ENCODE results near the gene PMPCB. TPM values are rescaled to one million over a fixed set of nuclear protein-coding genes. Genes with fewer than 3 reads are reported as not detected.

The PMPCB gene
- polyA plus RNA-seq, 1 donor from 2014 or later, result 130 TPM

GRCh38 chr7:103343758-103344452, 46.7 kb downstream of the PMPCB start:
- no peaks in the 10 kb centered on the region for H4K20me1 ChIP-seq (ENCODE audit: insufficient read depth)
- peak overlapping the region; percentile 95 for H3K4me2 ChIP-seq (ENCODE audit: low read length)
- H3K9me3 ChIP-seq (ENCODE audit: low read length), result no peaks in the 10 kb centered on the region
- no peaks in the 10 kb centered on the region for H3K36me3 ChIP-seq (ENCODE audit: insufficient read depth, low read length)
- no peaks in the 10 kb centered on the region for H3K27me3 ChIP-seq (ENCODE audit: insufficient read depth, low read depth, low read length)
- H3K9me2 ChIP-seq (ENCODE audit: insufficient read depth, low read length), result no peaks in the 10 kb centered on the region
- H3K9ac ChIP-seq (ENCODE audit: low read length), result peak overlapping the region; percentile 76
- TF ChIP-seq TAF1 (IDR thresholded peaks at IDR 0.05; ENCODE audit: low read depth) (no peak), EZH2 (IDR thresholded peaks at IDR 0.05; ENCODE audit: borderline replicate concordance, insufficient read depth, low read length, poor library complexity, severe bottlenecking) (no peak), POLR2AphosphoS5 (IDR thresholded peaks at IDR 0.05) (no peak), CTCF (IDR thresholded peaks at IDR 0.05; ENCODE audit: poor library complexity, severe bottlenecking) (no peak), MXI1 (conservative IDR thresholded peaks at IDR 0.05; ENCODE audit: poor library complexity, severe bottlenecking) (no peak), RAD21 (conservative IDR thresholded peaks at IDR 0.05) (no peak), SMC3 (conservative IDR thresholded peaks at IDR 0.05; ENCODE audit: poor library complexity) (no peak), EP300 (conservative IDR thresholded peaks at IDR 0.05; ENCODE audit: poor library complexity, severe bottlenecking) (no peak), REST (IDR thresholded peaks at IDR 0.05; ENCODE audit: borderline replicate concordance) (no peak)
- peak overlapping the region; percentile 59 for H2AFZ ChIP-seq (ENCODE audit: low read depth, low read length)
- peak overlapping the region; percentile 97 for H3K4me3 ChIP-seq (ENCODE audit: low read length)
- H3K79me2 ChIP-seq (replicated peaks; ENCODE audit: insufficient read depth, low read length), result peaks cover 40% of the 10 kb centered on the region
- H3K27ac ChIP-seq (ENCODE audit: low read length), result peak overlapping the region; percentile 65
- no peaks in the 10 kb centered on the region for H3F3A ChIP-seq (ENCODE audit: insufficient read depth, low read length, poor library complexity, severe bottlenecking)

GRCh38 chr7:103344453-103345149, 47.4 kb downstream of the PMPCB start, which contains the start of gene DNAJC2:
Gene DNAJC2 (minus strand): TSS chr7:103344767. CDS start chr7:103344622, 145 bp downstream.
- H3K9me2 ChIP-seq (ENCODE audit: insufficient read depth, low read length), result no peaks in the 10 kb centered on the region
- H3K27ac ChIP-seq (ENCODE audit: low read length), result peak within 1 kb of the TSS; percentile 65
- no peak for TF ChIP-seq SMC3 (conservative IDR thresholded peaks at IDR 0.05; ENCODE audit: poor library complexity)
- TF ChIP-seq EP300 (conservative IDR thresholded peaks at IDR 0.05; ENCODE audit: poor library complexity, severe bottlenecking), result peak; percentile 44
- peak; percentile 82 for TF ChIP-seq POLR2AphosphoS5 (IDR thresholded peaks at IDR 0.05)
- TF ChIP-seq CTCF (IDR thresholded peaks at IDR 0.05; ENCODE audit: poor library complexity, severe bottlenecking), result no peak
- no peak for TF ChIP-seq EZH2 (IDR thresholded peaks at IDR 0.05; ENCODE audit: borderline replicate concordance, insufficient read depth, low read length, poor library complexity, severe bottlenecking)
- TF ChIP-seq MXI1 (conservative IDR thresholded peaks at IDR 0.05; ENCODE audit: poor library complexity, severe bottlenecking), result peak; percentile 95
- TF ChIP-seq REST (IDR thresholded peaks at IDR 0.05; ENCODE audit: borderline replicate concordance), result peak; percentile 25
- peak; percentile 68 for TF ChIP-seq TAF1 (IDR thresholded peaks at IDR 0.05; ENCODE audit: low read depth)
- no peak for TF ChIP-seq RAD21 (conservative IDR thresholded peaks at IDR 0.05)
- no peaks in the 10 kb centered on the region for H4K20me1 ChIP-seq (ENCODE audit: insufficient read depth)
- no peaks in the 10 kb centered on the region for H3K36me3 ChIP-seq (ENCODE audit: insufficient read depth, low read length)
- no peaks in the 10 kb centered on the region for H3K9me3 ChIP-seq (ENCODE audit: low read length)
- peak within 1 kb of the TSS; percentile 76 for H3K9ac ChIP-seq (ENCODE audit: low read length)
- H2AFZ ChIP-seq (ENCODE audit: low read depth, low read length), result peak within 1 kb of the TSS; percentile 59
- peaks cover 47% of the 10 kb centered on the region for H3K79me2 ChIP-seq (replicated peaks; ENCODE audit: insufficient read depth, low read length)
- H3K27me3 ChIP-seq (ENCODE audit: insufficient read depth, low read depth, low read length), result no peaks in the 10 kb centered on the region
- H3F3A ChIP-seq (ENCODE audit: insufficient read depth, low read length, poor library complexity, severe bottlenecking), result no peaks in the 10 kb centered on the region
- peak within 1 kb of the TSS; percentile 95 for H3K4me2 ChIP-seq (ENCODE audit: low read length)
- peak within 1 kb of the TSS; percentile 97 for H3K4me3 ChIP-seq (ENCODE audit: low read length)
